ENCODE results near the gene CDHR3. TPM values are rescaled to one million over a fixed set of nuclear protein-coding genes. Genes with fewer than 3 reads are reported as not detected.
"Not testable (repeated sequence)": the region's sequence is repeated elsewhere in the genome, so short reads cannot be mapped to it uniquely, and the experiment has no call there.

The CDHR3 gene
- total and polyA plus RNA-seq, 5 donors = 0.45 to 0.86 (median 0.66) TPM

GRCh38 chr7:106001196-106001595 lies 38.1 kb downstream of the CDHR3 start:
- ATAC-seq (no peak), DNase-seq (no peak)
- Histone ChIP-seq H3K4me3 (ENCODE audit: low read length) (no peak overlapping the region), H3K4me1 (ENCODE audit: control insufficient read depth, insufficient read depth, low read length) (no peaks in the 10 kb centered on the region), H3K9me3 (ENCODE audit: control insufficient read depth, low read length) (no peaks in the 10 kb centered on the region), H3K27me3 (ENCODE audit: control insufficient read depth, insufficient read depth) (no peaks in the 10 kb centered on the region), H3K27ac (ENCODE audit: low read length) (no peak overlapping the region)
- intact Hi-C loops (cut with DNase I) = loop anchor here in 3 of 4 donors (10.0 kb wide), 2 partner anchors 236 to 346 kb away; no protein-coding TSS in a partner anchor
- 66% methylated on average over 7 of the region's 7 CpGs for whole genome bisulfite sequencing

GRCh38 chr7:106001886-106002285 lies 38.8 kb downstream of the CDHR3 start:
- Histone ChIP-seq H3K4me3 (ENCODE audit: low read length) (no peak overlapping the region), H3K27me3 (ENCODE audit: control insufficient read depth, insufficient read depth) (no peaks in the 10 kb centered on the region), H3K4me1 (ENCODE audit: control insufficient read depth, insufficient read depth, low read length) (no peaks in the 10 kb centered on the region), H3K27ac (ENCODE audit: low read length) (no peak overlapping the region), H3K9me3 (ENCODE audit: control insufficient read depth, low read length) (no peaks in the 10 kb centered on the region)
- DNase-seq (no peak), ATAC-seq (no peak)
- intact Hi-C loops (cut with DNase I) = loop anchor here in 3 of 4 donors (10.0 kb wide), 2 partner anchors 237 to 347 kb away; no protein-coding TSS in a partner anchor
- WGBS = 72% methylated on average over 1 of the region's 1 CpG

- DNase-seq (no peak), ATAC-seq (no peak)
- Histone ChIP-seq H3K9me3 (ENCODE audit: control insufficient read depth, low read length) (no peaks in the 10 kb centered on the region), H3K4me3 (ENCODE audit: low read length) (no peak overlapping the region), H3K4me1 (ENCODE audit: control insufficient read depth, insufficient read depth, low read length) (no peaks in the 10 kb centered on the region), H3K27me3 (ENCODE audit: control insufficient read depth, insufficient read depth) (no peaks in the 10 kb centered on the region), H3K27ac (ENCODE audit: low read length) (no peak overlapping the region)
- intact Hi-C loops (cut with DNase I) = loop anchor here in 3 of 4 donors (10.0 kb wide), 2 partner anchors 239 to 349 kb away; no protein-coding TSS in a partner anchor
- WGBS = 79% methylated on average over 5 of the region's 5 CpGs
Observed at GRCh38 chr7:106003525-106004064, 40.5 kb downstream of the CDHR3 start.

GRCh38 chr7:106006906-106007305 lies 43.8 kb downstream of the CDHR3 start:
- 94% methylated on average over 5 of the region's 5 CpGs for WGBS
- no peak for DNase-seq
- Histone ChIP-seq H3K27me3 (ENCODE audit: control insufficient read depth, insufficient read depth) (no peaks in the 10 kb centered on the region), H3K9me3 (ENCODE audit: control insufficient read depth, low read length) (no peaks in the 10 kb centered on the region), H3K4me3 (ENCODE audit: low read length) (no peak overlapping the region), H3K4me1 (ENCODE audit: control insufficient read depth, insufficient read depth, low read length) (no peaks in the 10 kb centered on the region), H3K27ac (ENCODE audit: low read length) (no peak overlapping the region)
- intact Hi-C loops (cut with DNase I) = loop anchor here in 3 of 4 donors (10.0 kb wide), 2 partner anchors 242 to 352 kb away; no protein-coding TSS in a partner anchor
- ATAC-seq = no peak

GRCh38 chr7:106007796-106008195 lies 44.7 kb downstream of the CDHR3 start:
- intact Hi-C loops (cut with DNase I) = loop anchor here in 3 of 4 donors (10.0 kb wide), 2 partner anchors 243 to 353 kb away; no protein-coding TSS in a partner anchor
- 89% methylated on average over 3 of the region's 3 CpGs for WGBS
- not testable (repeated sequence) for H3K9me3 ChIP-seq (ENCODE audit: control insufficient read depth, low read length); H3K4me1 ChIP-seq (ENCODE audit: control insufficient read depth, insufficient read depth, low read length); H3K27ac ChIP-seq (ENCODE audit: low read length); H3K27me3 ChIP-seq (ENCODE audit: control insufficient read depth, insufficient read depth); DNase-seq; ATAC-seq; H3K4me3 ChIP-seq (ENCODE audit: low read length)

GRCh38 chr7:106009503-106010226 lies 46.6 kb downstream of the CDHR3 start:
- ATAC-seq = peak; percentile 94 to 98
- Histone ChIP-seq H3K4me1 (ENCODE audit: control insufficient read depth, insufficient read depth, low read length) (no peaks in the 10 kb centered on the region), H3K9me3 (ENCODE audit: control insufficient read depth, low read length) (no peaks in the 10 kb centered on the region), H3K4me3 (ENCODE audit: low read length) (no peak overlapping the region), H3K27ac (ENCODE audit: low read length) (no peak overlapping the region), H3K27me3 (ENCODE audit: control insufficient read depth, insufficient read depth) (no peaks in the 10 kb centered on the region)
- intact Hi-C loops (cut with DNase I) = loop anchor here in 3 of 4 donors (10.0 kb wide), 2 partner anchors 245 to 355 kb away; no protein-coding TSS in a partner anchor
- DNase-seq = peak; percentile 77 to 90 (median 89)
- WGBS = 9% methylated on average over 29 of the region's 29 CpGs

- intact Hi-C loops (cut with DNase I) = loop anchor here in 3 of 4 donors (10.0 kb wide), 2 partner anchors 246 to 356 kb away; no protein-coding TSS in a partner anchor
- Histone ChIP-seq H3K9me3 (ENCODE audit: control insufficient read depth, low read length) (no peaks in the 10 kb centered on the region), H3K4me1 (ENCODE audit: control insufficient read depth, insufficient read depth, low read length) (no peaks in the 10 kb centered on the region), H3K27me3 (ENCODE audit: control insufficient read depth, insufficient read depth) (no peaks in the 10 kb centered on the region), H3K27ac (ENCODE audit: low read length) (no peak overlapping the region), H3K4me3 (ENCODE audit: low read length) (no peak overlapping the region)
- ATAC-seq (no peak), DNase-seq (no peak)
- 64% methylated on average over 3 of the region's 3 CpGs for WGBS
Observed at GRCh38 chr7:106010331-106010730, 47.3 kb downstream of the CDHR3 start.

GRCh38 chr7:106010866-106011265 lies 47.8 kb downstream of the CDHR3 start:
- WGBS = 80% methylated on average over 4 of the region's 4 CpGs
- intact Hi-C loops (cut with DNase I) = loop anchor here in 3 of 4 donors (10.0 kb wide), 2 partner anchors 246 to 356 kb away; no protein-coding TSS in a partner anchor
- H3K4me1 ChIP-seq (ENCODE audit: control insufficient read depth, insufficient read depth, low read length) = no peaks in the 10 kb centered on the region

GRCh38 chr7:106012184-106012583 lies 49.1 kb downstream of the CDHR3 start:
- H3K27me3 ChIP-seq (ENCODE audit: control insufficient read depth, insufficient read depth) = no peaks in the 10 kb centered on the region
- intact Hi-C loops (cut with DNase I) = loop anchor here in 3 of 4 donors (10.0 kb wide), 2 partner anchors 247 to 357 kb away; no protein-coding TSS in a partner anchor
- no peaks in the 10 kb centered on the region for H3K9me3 ChIP-seq (ENCODE audit: control insufficient read depth, low read length)
- H3K4me1 ChIP-seq (ENCODE audit: control insufficient read depth, insufficient read depth, low read length) = no peaks in the 10 kb centered on the region
- H3K27ac ChIP-seq (ENCODE audit: low read length) = no peak overlapping the region
- WGBS = 81% methylated on average over 5 of the region's 5 CpGs
- DNase-seq (no peak), ATAC-seq (no peak)
- H3K4me3 ChIP-seq (ENCODE audit: low read length) = no peak overlapping the region

More at GRCh38 chr7:106010866-106011265, 47.8 kb downstream of the CDHR3 start:
- H3K9me3 ChIP-seq (ENCODE audit: control insufficient read depth, low read length) = no peaks in the 10 kb centered on the region
- H3K4me3 ChIP-seq (ENCODE audit: low read length) = no peak overlapping the region
- ATAC-seq (no peak), DNase-seq (no peak)
- H3K27ac ChIP-seq (ENCODE audit: low read length) = no peak overlapping the region
- no peaks in the 10 kb centered on the region for H3K27me3 ChIP-seq (ENCODE audit: control insufficient read depth, insufficient read depth)

- Histone ChIP-seq H3K4me1 (ENCODE audit: control insufficient read depth, insufficient read depth, low read length) (no peaks in the 10 kb centered on the region), H3K27me3 (ENCODE audit: control insufficient read depth, insufficient read depth) (no peaks in the 10 kb centered on the region), H3K27ac (ENCODE audit: low read length) (no peak overlapping the region), H3K4me3 (ENCODE audit: low read length) (no peak overlapping the region), H3K9me3 (ENCODE audit: control insufficient read depth, low read length) (no peaks in the 10 kb centered on the region)
- DNase-seq = no peak
- intact Hi-C loops (cut with DNase I) = loop anchor here in 3 of 4 donors (10.0 kb wide), 2 partner anchors 248 to 358 kb away; no protein-coding TSS in a partner anchor
- no peak for ATAC-seq
- WGBS = 78% methylated on average over 8 of the region's 8 CpGs
Observed at GRCh38 chr7:106012935-106013439, 49.9 kb downstream of the CDHR3 start.

Data from right cardiac atrium (tissue), 5 donors.